Ishikawa (cell line): ENCODE data around the gene TNIK.

Experiments
- CEBPB ChIP-seq: IDR thresholded peaks from 2 replicates; pipeline ENCODE4 v1.6.1; 2012
- CREB1 ChIP-seq: IDR thresholded peaks from 2 replicates; pipeline ENCODE4 v1.6.1; 2012; ENCODE audit warnings: low read depth
- EGR1 ChIP-seq: IDR thresholded peaks from 2 replicates; pipeline ENCODE4 v1.6.1; 2012
- EP300 ChIP-seq: IDR thresholded peaks from 2 replicates; pipeline ENCODE4 v1.6.1; 2012; ENCODE audit warnings: borderline replicate concordance
- FOXM1 ChIP-seq: IDR thresholded peaks from 2 replicates; pipeline ENCODE4 v1.6.1; 2012; ENCODE audit warnings: low read depth, borderline replicate concordance
- MAX ChIP-seq: IDR thresholded peaks from 2 replicates; pipeline ENCODE4 v1.6.1; 2012
- NFIC ChIP-seq: IDR thresholded peaks from 2 replicates; pipeline ENCODE4 v1.6.1; 2012
- RAD21 ChIP-seq: IDR thresholded peaks from 2 replicates; pipeline ENCODE4 v1.6.1; 2012; ENCODE audit warnings: low read depth
- TAF1 ChIP-seq: IDR thresholded peaks from 2 replicates; pipeline ENCODE4 v1.6.1; 2012; ENCODE audit warnings: low read depth, mild to moderate bottlenecking
- TCF12 ChIP-seq: IDR thresholded peaks from 2 replicates; pipeline ENCODE4 v1.6.1; 2012; ENCODE audit warnings: low read depth
- TEAD4 ChIP-seq: IDR thresholded peaks from 2 replicates; pipeline ENCODE4 v1.6.1; 2012
- USF1 ChIP-seq: IDR thresholded peaks from 2 replicates; pipeline ENCODE4 v1.6.1; 2012
- YY1 ChIP-seq: IDR thresholded peaks from 2 replicates; pipeline ENCODE4 v1.6.1; 2012; ENCODE audit warnings: low read depth
- ZBTB7A ChIP-seq: IDR thresholded peaks from 2 replicates; pipeline ENCODE4 v1.6.1; 2012; ENCODE audit warnings: low read depth
- TF ChIP-seq, protein P1 (sequence below): IDR thresholded peaks from 2 replicates; pipeline ENCODE4 v1.6.1; 2012; ENCODE audit warnings: low read depth, mild to moderate bottlenecking

The TNIK gene

GRCh38 chr3:171072432-171072831 is 387.8 kb downstream of the TNIK start:
- no peak for TF ChIP-seq FOXM1
- no peak for TF ChIP-seq TAF1
- TF ChIP-seq YY1 = no peak
- no peak for TF ChIP-seq ZBTB7A
- TF ChIP-seq USF1 = no peak
- TF ChIP-seq EP300 = no peak
- no peak for TF ChIP-seq CREB1
- TF ChIP-seq, protein P1, sequence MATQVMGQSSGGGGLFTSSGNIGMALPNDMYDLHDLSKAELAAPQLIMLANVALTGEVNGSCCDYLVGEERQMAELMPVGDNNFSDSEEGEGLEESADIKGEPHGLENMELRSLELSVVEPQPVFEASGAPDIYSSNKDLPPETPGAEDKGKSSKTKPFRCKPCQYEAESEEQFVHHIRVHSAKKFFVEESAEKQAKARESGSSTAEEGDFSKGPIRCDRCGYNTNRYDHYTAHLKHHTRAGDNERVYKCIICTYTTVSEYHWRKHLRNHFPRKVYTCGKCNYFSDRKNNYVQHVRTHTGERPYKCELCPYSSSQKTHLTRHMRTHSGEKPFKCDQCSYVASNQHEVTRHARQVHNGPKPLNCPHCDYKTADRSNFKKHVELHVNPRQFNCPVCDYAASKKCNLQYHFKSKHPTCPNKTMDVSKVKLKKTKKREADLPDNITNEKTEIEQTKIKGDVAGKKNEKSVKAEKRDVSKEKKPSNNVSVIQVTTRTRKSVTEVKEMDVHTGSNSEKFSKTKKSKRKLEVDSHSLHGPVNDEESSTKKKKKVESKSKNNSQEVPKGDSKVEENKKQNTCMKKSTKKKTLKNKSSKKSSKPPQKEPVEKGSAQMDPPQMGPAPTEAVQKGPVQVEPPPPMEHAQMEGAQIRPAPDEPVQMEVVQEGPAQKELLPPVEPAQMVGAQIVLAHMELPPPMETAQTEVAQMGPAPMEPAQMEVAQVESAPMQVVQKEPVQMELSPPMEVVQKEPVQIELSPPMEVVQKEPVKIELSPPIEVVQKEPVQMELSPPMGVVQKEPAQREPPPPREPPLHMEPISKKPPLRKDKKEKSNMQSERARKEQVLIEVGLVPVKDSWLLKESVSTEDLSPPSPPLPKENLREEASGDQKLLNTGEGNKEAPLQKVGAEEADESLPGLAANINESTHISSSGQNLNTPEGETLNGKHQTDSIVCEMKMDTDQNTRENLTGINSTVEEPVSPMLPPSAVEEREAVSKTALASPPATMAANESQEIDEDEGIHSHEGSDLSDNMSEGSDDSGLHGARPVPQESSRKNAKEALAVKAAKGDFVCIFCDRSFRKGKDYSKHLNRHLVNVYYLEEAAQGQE = no peak
- no peak for TF ChIP-seq EGR1
- no peak for TF ChIP-seq NFIC
- TF ChIP-seq TCF12 = no peak
- TF ChIP-seq CEBPB = no peak
- no peak for TF ChIP-seq RAD21
- no peak for TF ChIP-seq MAX
- no peak for TF ChIP-seq TEAD4

GRCh38 chr3:171068658-171069057 is 391.5 kb downstream of the TNIK start:
- TF ChIP-seq ZBTB7A = no peak
- TF ChIP-seq TCF12 = no peak
- TF ChIP-seq MAX = no peak
- TF ChIP-seq NFIC = no peak
- no peak for TF ChIP-seq CREB1
- TF ChIP-seq EGR1 = no peak
- TF ChIP-seq, protein P1 = no peak
- no peak for TF ChIP-seq TEAD4
- no peak for TF ChIP-seq FOXM1
- no peak for TF ChIP-seq YY1
- no peak for TF ChIP-seq USF1
- no peak for TF ChIP-seq CEBPB
- TF ChIP-seq TAF1 = no peak
- no peak for TF ChIP-seq RAD21
- no peak for TF ChIP-seq EP300

GRCh38 chr3:171066206-171066605 is 394.0 kb downstream of the TNIK start:
- TF ChIP-seq MAX (no peak), CEBPB (no peak), NFIC (no peak), USF1 (no peak), CREB1 (no peak), TAF1 (no peak), EGR1 (no peak), ZBTB7A (no peak), RAD21 (no peak), TCF12 (no peak)
- TF ChIP-seq, protein P1 = no peak

DNA sequence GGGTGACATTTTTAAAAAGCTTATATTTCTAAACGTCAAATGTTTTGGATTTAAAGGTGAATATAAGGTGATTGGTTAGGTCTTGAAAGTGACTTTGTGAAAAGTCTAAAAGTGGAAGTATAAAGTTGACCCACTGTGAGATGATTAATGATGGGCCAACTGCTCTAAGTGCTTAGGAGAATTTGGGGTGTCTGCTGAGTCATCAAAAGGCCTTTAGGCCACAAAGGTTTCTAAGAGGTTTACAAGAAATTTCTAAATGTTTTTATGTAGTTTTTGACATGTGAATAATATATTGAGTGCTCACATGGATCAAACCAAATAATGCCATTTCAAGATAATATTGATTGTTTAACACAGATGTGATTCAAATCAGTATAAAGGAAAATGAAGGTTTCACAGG is 394.5 kb downstream of the TNIK start:
- TF ChIP-seq ZBTB7A (no peak), MAX (no peak), TCF12 (no peak), RAD21 (no peak), FOXM1 (no peak), TEAD4 (no peak), CREB1 (no peak), EGR1 (no peak), EP300 (no peak), TAF1 (no peak)
